HepG2 (cell line): Measurements from ENCODE around the gene DHX16. TPM values are rescaled to one million over a fixed set of nuclear protein-coding genes. Genes with fewer than 3 reads are reported as not detected.
A peak's percentile ranks its signal among the peaks of the same experiment; 100 is the strongest.

Source experiments
- AKAP8 ChIP-seq: sonication (generic); formaldehyde crosslinking; IDR thresholded peaks from 2 replicates; pipeline ENCODE4 v1.5.1; 2020; ENCODE audit warnings: mild to moderate bottlenecking, missing genetic modification reagents
- HNRNPL ChIP-seq: fragments of 200-400 bp; formaldehyde crosslinking; IDR thresholded peaks from 2 replicates; pipeline ENCODE4 v1.6.1; 2017; ENCODE audit warnings: mild to moderate bottlenecking, low read depth, low read length
- KDM2A ChIP-seq: sonication (generic); formaldehyde crosslinking; IDR thresholded peaks from 2 replicates; pipeline ENCODE4 v1.4.0; 2020; ENCODE audit warnings: low read depth, missing genetic modification reagents, borderline replicate concordance
- NR2F1 ChIP-seq, 2 experiments: fragments of 450-650 bp in 1 of 2; formaldehyde crosslinking in 1 of 2; IDR thresholded peaks; 2 replicates each; pipeline versions ENCODE4 v1.5.0 to v1.6.1; 2016 to 2020; ENCODE audit warnings: mild to moderate bottlenecking in 1 of 2, missing compliant biosample characterization in 1 of 2, missing genetic modification reagents in 1 of 2, moderate library complexity in 1 of 2
- PLRG1 ChIP-seq: fragments of 450-650 bp; conservative IDR thresholded peaks from 2 replicates; pipeline ENCODE4 v1.6.1; 2016
- POLR2AphosphoS5 ChIP-seq: IDR thresholded peaks from 2 replicates; pipeline ENCODE4 v1.6.1; 2012; ENCODE audit warnings: low read depth, low read length
- RAD21 ChIP-seq: fragments of 450-650 bp; formaldehyde crosslinking; IDR thresholded peaks from 2 replicates; pipeline ENCODE4 v1.5.0; 2020; ENCODE audit warnings: mild to moderate bottlenecking
- ZNF317 ChIP-seq: sonication (generic); formaldehyde crosslinking; IDR thresholded peaks from 2 replicates; pipeline ENCODE4 v1.5.0; 2020; ENCODE audit warnings: mild to moderate bottlenecking, missing genetic modification reagents
- ZNF335 ChIP-seq: sonication (generic); formaldehyde crosslinking; IDR thresholded peaks from 2 replicates; pipeline ENCODE4 v1.4.0; 2020; ENCODE audit warnings: missing genetic modification reagents
- ZNF792 ChIP-seq: IDR thresholded peaks from 2 replicates; pipeline ENCODE4 v1.6.1; 2016
- polyA plus RNA-seq, 8 experiments: library from polyadenylated mRNA; depleted of rRNA in 3 of 8; stranded (reverse) in 7 of 8; unstranded in 1 of 8; fragments of >200 nt; fragmentation: Illumina TruSeq in 4 of 8; extraction: Trizol in 4 of 8; gene quantifications; 2 replicates each; pipeline versions ENCODE4 v1.2.1 to v1.2.3, GENCODE V29; 2011 to 2016; ENCODE audit warnings: low read depth in 4 of 8, missing spikeins in 1 of 8, mixed read lengths in 1 of 8; ENCODE audit not compliant: insufficient read depth in 1 of 8
- total RNA-seq, 5 experiments: library from RNA; depleted of rRNA; stranded (reverse); fragments of >200 nt; fragmentation: Illumina TruSeq; extraction: Trizol; gene quantifications; 2 replicates each; pipeline ENCODE4 v1.2.3, GENCODE V29; 2016; ENCODE audit warnings: low read depth in 1 of 5
- TF ChIP-seq, protein P1 (sequence below): sonication (generic); formaldehyde crosslinking; IDR thresholded peaks from 2 replicates; pipeline ENCODE4 v1.8.1; 2023; ENCODE audit warnings: mild to moderate bottlenecking, inconsistent platforms, moderate library complexity, missing genetic modification reagents, borderline replicate concordance
- TF ChIP-seq, protein P2 (sequence below): sonication (generic); formaldehyde crosslinking; IDR thresholded peaks from 2 replicates; pipeline ENCODE4 v1.4.0; 2020; ENCODE audit warnings: missing genetic modification reagents
- TF ChIP-seq, protein P3 (sequence below): sonication (generic); formaldehyde crosslinking; IDR thresholded peaks from 2 replicates; pipeline ENCODE4 v1.4.0; 2020; ENCODE audit warnings: low read depth, missing genetic modification reagents
- TF ChIP-seq, protein P4 (sequence below): sonication (generic); formaldehyde crosslinking; IDR thresholded peaks from 2 replicates; pipeline ENCODE4 v1.4.0; 2020; ENCODE audit warnings: mild to moderate bottlenecking, missing genetic modification reagents
- TF ChIP-seq, protein P5 (sequence below): sonication (generic); formaldehyde crosslinking; conservative IDR thresholded peaks from 2 replicates; pipeline ENCODE4 v1.5.0; 2020; ENCODE audit warnings: missing genetic modification reagents
- TF ChIP-seq, protein P6 (sequence below): sonication (generic); formaldehyde crosslinking; IDR thresholded peaks from 2 replicates; pipeline ENCODE4 v1.9.0; 2021; ENCODE audit warnings: missing genetic modification reagents, borderline replicate concordance

DHX16 gene
- total and polyA plus RNA-seq, 2 of the 13 experiments (the other 11 are each of a cell fraction or from before 2014, with no cell fraction given) = 57.0 to 58.5 TPM

DNA sequence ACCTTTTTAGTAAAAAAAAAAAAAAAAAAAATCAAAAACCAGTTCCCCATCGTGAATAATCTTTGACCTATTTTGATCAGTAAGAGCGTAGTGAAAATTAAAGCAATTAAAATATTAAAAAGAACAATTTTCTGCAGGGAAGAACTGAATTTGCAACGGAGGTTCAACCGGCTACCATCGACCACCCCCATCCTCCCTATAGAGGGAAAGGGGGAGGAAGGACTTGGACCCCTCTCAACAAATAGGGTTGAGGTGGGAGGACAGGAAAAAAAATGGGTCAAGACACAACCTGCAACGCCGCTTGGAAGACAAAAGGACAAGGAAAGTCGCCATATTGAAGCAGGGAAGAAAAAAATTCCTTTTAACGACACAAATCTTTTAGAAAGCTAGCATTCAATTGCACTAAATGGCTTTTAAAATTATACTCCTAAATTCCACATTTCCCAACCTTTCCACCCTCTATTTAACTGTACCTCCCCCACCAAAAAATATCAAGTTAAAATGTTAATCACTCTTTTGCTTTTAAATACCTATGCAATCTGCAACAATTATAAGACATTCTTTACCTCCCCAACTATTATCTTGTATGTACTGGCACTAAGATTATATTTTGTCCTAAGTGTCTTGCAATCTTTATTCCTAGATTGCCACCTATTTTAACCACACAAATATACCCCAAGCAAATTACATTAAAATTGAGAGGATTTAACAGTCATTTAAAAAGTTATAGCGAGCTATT lies 57.4 kb downstream of the DHX16 start (continued):
- TF ChIP-seq, protein P1, sequence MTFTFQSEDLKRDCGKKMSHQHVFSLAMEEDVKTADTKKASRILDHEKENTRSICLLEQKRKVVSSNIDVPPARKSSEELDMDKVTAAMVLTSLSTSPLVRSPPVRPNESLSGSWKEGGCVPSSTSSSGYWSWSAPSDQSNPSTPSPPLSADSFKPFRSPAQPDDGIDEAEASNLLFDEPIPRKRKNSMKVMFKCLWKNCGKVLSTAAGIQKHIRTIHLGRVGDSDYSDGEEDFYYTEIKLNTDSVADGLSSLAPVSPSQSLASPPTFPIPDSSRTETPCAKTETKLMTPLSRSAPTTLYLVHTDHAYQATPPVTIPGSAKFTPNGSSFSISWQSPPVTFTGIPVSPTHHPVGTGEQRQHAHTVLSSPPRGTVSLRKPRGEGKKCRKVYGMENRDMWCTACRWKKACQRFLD (CRISPR knock-in tag) = 0 out of 2 replicates have a peak, but pooled peaks have one; percentile 15
- TF ChIP-seq PLRG1 = no peak
- TF ChIP-seq, protein P2, sequence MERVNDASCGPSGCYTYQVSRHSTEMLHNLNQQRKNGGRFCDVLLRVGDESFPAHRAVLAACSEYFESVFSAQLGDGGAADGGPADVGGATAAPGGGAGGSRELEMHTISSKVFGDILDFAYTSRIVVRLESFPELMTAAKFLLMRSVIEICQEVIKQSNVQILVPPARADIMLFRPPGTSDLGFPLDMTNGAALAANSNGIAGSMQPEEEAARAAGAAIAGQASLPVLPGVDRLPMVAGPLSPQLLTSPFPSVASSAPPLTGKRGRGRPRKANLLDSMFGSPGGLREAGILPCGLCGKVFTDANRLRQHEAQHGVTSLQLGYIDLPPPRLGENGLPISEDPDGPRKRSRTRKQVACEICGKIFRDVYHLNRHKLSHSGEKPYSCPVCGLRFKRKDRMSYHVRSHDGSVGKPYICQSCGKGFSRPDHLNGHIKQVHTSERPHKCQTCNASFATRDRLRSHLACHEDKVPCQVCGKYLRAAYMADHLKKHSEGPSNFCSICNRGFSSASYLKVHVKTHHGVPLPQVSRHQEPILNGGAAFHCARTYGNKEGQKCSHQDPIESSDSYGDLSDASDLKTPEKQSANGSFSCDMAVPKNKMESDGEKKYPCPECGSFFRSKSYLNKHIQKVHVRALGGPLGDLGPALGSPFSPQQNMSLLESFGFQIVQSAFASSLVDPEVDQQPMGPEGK (CRISPR knock-in tag) = peak; percentile 46
- TF ChIP-seq KDM2A = 0 out of 2 replicates have a peak, but pooled peaks have one; percentile 19
- TF ChIP-seq ZNF317 = peak; percentile 6; the same call in 1 of the 2 replicates
- TF ChIP-seq, protein P3, sequence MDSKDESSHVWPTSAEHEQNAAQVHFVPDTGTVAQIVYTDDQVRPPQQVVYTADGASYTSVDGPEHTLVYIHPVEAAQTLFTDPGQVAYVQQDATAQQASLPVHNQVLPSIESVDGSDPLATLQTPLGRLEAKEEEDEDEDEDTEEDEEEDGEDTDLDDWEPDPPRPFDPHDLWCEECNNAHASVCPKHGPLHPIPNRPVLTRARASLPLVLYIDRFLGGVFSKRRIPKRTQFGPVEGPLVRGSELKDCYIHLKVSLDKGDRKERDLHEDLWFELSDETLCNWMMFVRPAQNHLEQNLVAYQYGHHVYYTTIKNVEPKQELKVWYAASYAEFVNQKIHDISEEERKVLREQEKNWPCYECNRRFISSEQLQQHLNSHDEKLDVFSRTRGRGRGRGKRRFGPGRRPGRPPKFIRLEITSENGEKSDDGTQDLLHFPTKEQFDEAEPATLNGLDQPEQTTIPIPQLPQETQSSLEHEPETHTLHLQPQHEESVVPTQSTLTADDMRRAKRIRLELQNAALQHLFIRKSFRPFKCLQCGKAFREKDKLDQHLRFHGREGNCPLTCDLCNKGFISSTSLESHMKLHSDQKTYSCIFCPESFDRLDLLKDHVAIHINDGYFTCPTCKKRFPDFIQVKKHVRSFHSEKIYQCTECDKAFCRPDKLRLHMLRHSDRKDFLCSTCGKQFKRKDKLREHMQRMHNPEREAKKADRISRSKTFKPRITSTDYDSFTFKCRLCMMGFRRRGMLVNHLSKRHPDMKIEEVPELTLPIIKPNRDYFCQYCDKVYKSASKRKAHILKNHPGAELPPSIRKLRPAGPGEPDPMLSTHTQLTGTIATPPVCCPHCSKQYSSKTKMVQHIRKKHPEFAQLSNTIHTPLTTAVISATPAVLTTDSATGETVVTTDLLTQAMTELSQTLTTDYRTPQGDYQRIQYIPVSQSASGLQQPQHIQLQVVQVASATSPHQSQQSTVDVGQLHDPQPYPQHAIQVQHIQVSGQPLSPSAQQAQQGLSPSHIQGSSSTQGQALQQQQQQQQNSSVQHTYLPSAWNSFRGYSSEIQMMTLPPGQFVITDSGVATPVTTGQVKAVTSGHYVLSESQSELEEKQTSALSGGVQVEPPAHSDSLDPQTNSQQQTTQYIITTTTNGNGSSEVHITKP (CRISPR knock-in tag) = peak; percentile 14; the same call in 1 of the 2 replicates
- TF ChIP-seq NR2F1 (CRISPR knock-in tag; IDR thresholded peaks at IDR 0.05) = peak in 1 of 2 experiments; percentile 62; a peak in 2 of 4 replicates
- TF ChIP-seq, protein P4, sequence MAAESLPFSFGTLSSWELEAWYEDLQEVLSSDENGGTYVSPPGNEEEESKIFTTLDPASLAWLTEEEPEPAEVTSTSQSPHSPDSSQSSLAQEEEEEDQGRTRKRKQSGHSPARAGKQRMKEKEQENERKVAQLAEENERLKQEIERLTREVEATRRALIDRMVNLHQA (CRISPR knock-in tag) = no peak
- TF ChIP-seq POLR2AphosphoS5 = peak; percentile 75; the same call in 1 of the 2 replicates
- peak; percentile 46; the same call in 1 of the 2 replicates for TF ChIP-seq AKAP8 (CRISPR knock-in tag)
- peak; percentile 34; the same call in 1 of the 2 replicates for TF ChIP-seq ZNF335
- TF ChIP-seq, protein P5, sequence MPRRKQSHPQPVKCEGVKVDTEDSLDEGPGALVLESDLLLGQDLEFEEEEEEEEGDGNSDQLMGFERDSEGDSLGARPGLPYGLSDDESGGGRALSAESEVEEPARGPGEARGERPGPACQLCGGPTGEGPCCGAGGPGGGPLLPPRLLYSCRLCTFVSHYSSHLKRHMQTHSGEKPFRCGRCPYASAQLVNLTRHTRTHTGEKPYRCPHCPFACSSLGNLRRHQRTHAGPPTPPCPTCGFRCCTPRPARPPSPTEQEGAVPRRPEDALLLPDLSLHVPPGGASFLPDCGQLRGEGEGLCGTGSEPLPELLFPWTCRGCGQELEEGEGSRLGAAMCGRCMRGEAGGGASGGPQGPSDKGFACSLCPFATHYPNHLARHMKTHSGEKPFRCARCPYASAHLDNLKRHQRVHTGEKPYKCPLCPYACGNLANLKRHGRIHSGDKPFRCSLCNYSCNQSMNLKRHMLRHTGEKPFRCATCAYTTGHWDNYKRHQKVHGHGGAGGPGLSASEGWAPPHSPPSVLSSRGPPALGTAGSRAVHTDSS = no peak
- 0 out of 2 replicates have a peak, but pooled peaks have one; percentile 19 for TF ChIP-seq HNRNPL
- TF ChIP-seq, protein P6, sequence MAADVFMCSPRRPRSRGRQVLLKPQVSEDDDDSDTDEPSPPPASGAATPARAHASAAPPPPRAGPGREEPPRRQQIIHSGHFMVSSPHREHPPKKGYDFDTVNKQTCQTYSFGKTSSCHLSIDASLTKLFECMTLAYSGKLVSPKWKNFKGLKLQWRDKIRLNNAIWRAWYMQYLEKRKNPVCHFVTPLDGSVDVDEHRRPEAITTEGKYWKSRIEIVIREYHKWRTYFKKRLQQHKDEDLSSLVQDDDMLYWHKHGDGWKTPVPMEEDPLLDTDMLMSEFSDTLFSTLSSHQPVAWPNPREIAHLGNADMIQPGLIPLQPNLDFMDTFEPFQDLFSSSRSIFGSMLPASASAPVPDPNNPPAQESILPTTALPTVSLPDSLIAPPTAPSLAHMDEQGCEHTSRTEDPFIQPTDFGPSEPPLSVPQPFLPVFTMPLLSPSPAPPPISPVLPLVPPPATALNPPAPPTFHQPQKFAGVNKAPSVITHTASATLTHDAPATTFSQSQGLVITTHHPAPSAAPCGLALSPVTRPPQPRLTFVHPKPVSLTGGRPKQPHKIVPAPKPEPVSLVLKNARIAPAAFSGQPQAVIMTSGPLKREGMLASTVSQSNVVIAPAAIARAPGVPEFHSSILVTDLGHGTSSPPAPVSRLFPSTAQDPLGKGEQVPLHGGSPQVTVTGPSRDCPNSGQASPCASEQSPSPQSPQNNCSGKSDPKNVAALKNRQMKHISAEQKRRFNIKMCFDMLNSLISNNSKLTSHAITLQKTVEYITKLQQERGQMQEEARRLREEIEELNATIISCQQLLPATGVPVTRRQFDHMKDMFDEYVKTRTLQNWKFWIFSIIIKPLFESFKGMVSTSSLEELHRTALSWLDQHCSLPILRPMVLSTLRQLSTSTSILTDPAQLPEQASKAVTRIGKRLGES = peak; percentile 32; the same call in 1 of the 2 replicates
- TF ChIP-seq RAD21 (CRISPR knock-in tag) = peak; percentile 5; the same call in 1 of the 2 replicates
- 0 out of 2 replicates have a peak, but pooled peaks have one; percentile 12 for TF ChIP-seq ZNF792 (CRISPR knock-in tag)
